Epithelial cell of proximal tubule (primary cell): ENCODE measurements around the gene PIP4P1. TPM values are rescaled to one million over a fixed set of nuclear protein-coding genes. Genes with fewer than 3 reads are reported as not detected.

Source experiments
- DNase-seq: peaks from one replicate; pipeline ENCODE4 v3.0.0-alpha.2; 2011; ENCODE audit warnings: low read depth
- H3K4me3 ChIP-seq: 2 replicates; pipeline ENCODE4 v1.5.1; 2011; ENCODE audit warnings: low read depth, mild to moderate bottlenecking, low read length
- total RNA-seq: library from RNA; depleted of rRNA; stranded (reverse); fragments of >200 nt; gene quantifications from 2 replicates; pipeline ENCODE4 v1.2.3, GENCODE V29; 2015
- TF ChIP-seq, protein P1 (sequence below): conservative IDR thresholded peaks from 2 replicates; pipeline ENCODE4 v1.5.1; 2012; ENCODE audit warnings: low read depth, mild to moderate bottlenecking, low read length

PIP4P1 gene
- total RNA-seq, 1 donor from 2014 or later = 16.3 TPM

DNA sequence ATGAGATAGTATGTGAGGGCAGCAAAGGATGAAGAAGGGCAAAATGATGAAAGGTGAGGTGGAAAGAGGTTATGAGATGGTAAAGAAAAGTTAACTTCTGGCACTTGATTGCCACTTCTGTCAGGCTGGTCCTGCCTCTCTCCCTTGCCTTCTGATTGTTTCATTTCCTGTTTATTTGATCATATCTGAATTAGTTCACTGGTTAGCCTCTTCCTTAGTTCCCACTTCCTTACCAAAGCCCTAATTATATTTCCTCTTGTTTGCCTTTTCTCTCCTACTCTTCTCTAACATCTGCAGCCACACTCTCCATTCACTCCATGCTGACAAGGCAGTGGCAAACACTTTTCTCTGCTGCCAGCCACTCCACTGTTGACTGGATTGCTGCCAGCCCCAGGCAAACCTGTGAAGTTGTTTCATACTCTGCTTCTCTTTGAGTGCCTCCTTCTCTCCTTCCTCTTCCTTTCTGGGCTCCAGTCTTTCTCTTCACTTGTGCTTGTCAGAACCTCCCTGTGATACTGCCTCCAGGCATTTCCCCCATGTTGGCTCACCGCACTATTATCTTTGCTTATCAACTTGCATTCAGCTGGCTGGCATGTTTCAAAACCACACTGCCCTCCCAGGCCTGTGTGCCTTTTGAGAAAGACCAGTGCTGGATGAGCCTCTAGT, 16.1 kb upstream of the PIP4P1 start:
- H3K4me3 ChIP-seq = no peak overlapping the region
- no peak for DNase-seq
- TF ChIP-seq, protein P1, sequence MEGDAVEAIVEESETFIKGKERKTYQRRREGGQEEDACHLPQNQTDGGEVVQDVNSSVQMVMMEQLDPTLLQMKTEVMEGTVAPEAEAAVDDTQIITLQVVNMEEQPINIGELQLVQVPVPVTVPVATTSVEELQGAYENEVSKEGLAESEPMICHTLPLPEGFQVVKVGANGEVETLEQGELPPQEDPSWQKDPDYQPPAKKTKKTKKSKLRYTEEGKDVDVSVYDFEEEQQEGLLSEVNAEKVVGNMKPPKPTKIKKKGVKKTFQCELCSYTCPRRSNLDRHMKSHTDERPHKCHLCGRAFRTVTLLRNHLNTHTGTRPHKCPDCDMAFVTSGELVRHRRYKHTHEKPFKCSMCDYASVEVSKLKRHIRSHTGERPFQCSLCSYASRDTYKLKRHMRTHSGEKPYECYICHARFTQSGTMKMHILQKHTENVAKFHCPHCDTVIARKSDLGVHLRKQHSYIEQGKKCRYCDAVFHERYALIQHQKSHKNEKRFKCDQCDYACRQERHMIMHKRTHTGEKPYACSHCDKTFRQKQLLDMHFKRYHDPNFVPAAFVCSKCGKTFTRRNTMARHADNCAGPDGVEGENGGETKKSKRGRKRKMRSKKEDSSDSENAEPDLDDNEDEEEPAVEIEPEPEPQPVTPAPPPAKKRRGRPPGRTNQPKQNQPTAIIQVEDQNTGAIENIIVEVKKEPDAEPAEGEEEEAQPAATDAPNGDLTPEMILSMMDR = no peak

DNA sequence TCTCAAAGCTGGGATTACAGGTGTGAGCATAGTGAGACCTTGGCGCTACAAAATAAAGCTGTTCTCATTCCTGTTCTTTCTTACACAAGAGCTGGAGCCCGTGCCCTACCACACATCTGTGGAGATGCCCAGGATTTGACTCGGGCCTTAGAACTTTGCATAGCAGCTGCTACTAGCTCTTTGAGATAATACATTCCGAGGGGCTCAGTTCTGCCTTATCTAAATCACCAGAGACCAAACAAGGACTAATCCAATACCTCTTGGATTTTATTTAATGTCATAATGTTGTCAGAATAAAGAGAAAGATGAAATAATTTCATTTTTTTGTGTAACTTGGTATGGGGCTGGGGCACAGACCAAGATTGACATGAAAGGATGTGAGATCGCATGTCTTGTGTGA, 15.5 kb upstream of the PIP4P1 start:
- TF ChIP-seq, protein P1 = no peak
- DNase-seq = no peak
- H3K4me3 ChIP-seq = no peak overlapping the region

DNA sequence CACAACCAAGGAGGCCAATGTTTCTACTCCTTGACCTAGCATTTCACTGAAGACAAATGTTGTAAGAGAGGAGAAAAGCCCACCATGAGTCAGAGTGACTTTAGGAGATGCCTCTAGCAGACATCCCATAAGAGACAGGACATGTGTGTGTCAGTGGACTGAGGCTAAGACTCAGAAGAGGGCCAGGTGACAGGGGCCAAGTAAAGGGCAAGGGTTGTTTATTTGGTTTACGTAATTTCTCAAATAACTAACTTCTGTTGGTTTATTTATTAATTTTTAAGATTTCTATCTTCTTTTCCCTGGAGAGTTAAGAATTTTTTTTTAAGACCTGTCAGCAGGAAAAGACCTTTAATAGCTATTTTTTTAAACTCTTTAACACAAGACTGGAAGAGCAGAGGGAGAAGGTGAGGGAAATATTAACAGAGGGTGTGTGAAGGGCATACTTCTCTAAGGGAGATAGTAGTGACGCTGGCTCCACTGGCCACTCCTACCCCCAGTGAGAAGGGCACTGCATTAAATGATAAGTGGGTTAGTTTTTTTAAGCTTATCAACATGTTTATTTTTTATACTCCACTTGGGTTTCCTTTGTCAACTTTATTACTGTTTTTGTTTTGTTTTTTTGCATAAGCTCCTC, 11.4 kb upstream of the PIP4P1 start:
- TF ChIP-seq, protein P1 = no peak
- no peak overlapping the region for H3K4me3 ChIP-seq
- DNase-seq = no peak

DNA sequence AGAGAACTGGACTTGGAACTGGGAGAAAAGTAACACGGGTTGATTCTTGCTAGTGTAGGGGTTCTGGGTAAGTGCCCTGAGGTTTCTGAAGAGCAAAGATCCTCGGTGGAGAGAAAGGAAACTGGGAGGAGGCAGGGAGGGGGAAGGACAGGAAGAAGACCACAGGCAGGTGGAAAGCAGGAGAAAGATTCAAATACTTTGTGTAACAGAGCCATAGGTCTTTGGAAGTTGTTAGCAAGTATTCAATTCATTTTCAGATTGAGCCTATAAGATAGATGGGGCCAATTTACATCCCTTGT, 9.3 kb upstream of the PIP4P1 start:
- TF ChIP-seq, protein P1 = no peak
- H3K4me3 ChIP-seq = peak overlapping the region; percentile 90
- no peak for DNase-seq

DNA sequence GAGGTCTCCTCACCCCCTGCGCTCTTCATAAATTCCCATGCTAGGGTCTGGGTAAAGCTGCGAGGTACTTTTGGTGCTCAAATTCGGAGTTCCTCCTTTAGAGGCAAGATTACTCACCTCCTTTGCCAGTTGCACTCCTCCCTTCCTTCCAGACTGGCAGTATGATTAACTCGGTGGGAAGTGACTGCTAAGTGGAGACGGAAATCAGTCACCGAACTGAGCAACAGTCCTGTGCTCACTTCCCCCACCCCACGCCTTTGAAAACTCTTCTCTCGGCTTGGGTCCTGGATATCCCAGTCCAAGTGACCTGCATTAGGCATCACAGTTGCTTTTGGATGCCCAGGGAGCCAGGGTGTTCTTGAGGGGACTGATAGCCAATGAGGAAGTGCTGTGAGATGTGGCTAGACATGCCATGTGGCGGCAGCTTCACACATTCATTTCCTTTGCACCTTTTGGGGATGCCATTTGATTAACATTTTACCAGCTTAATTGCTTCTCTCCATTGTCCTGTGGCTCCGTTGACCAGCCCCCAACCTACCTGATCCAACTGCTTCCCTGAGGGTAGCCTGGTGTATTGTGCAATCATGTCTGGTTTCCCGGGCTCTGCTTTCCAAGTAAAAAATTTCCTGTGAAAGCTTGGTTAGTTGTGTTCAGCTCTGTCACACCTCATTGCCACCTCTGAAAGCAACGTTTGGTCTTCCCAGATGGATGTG, 8.8 kb upstream of the PIP4P1 start:
- peak; percentile 67 for DNase-seq
- peak overlapping the region; percentile 90 for H3K4me3 ChIP-seq
- TF ChIP-seq, protein P1 = no peak

DNA sequence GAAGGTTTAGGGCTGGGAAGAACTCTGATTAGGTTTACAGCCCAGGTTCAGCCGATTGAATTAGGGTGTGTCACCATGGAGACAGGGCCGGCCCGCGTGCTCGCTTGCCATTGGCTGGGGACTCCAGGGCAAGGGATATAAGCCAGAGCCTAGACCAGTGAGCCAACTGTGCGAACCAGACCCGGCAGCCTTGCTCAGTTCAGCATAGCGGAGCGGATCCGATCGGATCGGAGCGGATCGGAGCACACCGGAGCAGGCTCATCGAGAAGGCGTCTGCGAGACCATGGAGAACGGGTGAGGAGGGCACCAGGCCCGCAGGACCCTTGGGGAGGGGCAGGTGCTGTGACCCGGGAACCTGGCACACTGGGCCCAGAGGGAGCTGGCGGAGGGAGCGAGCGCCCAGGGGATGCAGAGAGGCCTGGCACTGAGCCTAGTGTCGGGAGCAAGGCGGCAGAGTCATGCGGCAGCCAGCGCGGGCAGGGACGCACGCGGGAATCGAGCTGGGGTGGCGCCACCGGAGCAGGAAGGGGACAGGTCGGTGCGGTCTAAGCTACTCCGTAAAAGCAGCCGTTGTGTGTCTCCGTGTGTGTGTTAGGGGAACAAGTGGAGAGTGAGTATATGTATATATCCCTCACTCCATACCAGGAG, 8.1 kb upstream of the PIP4P1 start, which contains the start of gene PNP:
TSS of gene PNP (plus strand) at position 165 of the 648 bp plus-strand sequence. CDS start at position 284, 119 bp downstream.
- TF ChIP-seq, protein P1 = no peak
- DNase-seq = peak; percentile 45
- H3K4me3 ChIP-seq = peak within 1 kb of the TSS; percentile 90
